ENCODE data around the gene FRMD1.

FRMD1 gene

GRCh38 chr6:168043193-168043847 lies 35.7 kb downstream of the FRMD1 start:
- no peak for DNase-seq (ENCODE audit: low read depth in 3 of 3)

- DNase-seq (ENCODE audit: low read depth in 3 of 3): no peak
Measured at GRCh38 chr6:168042426-168043192, 36.4 kb downstream of the FRMD1 start.

GRCh38 chr6:168041928-168042327 lies 37.1 kb downstream of the FRMD1 start:
- no peak for DNase-seq (ENCODE audit: low read depth in 3 of 3)

- no peak for DNase-seq (ENCODE audit: low read depth in 3 of 3)
Measured at GRCh38 chr6:168040856-168041496, 38.0 kb downstream of the FRMD1 start.

- DNase-seq (ENCODE audit: low read depth in 3 of 3): no peak
Measured at GRCh38 chr6:168039849-168040248, 39.2 kb downstream of the FRMD1 start.

GRCh38 chr6:168039301-168039700 lies 39.7 kb downstream of the FRMD1 start:
- no peak for DNase-seq (ENCODE audit: low read depth in 3 of 3)

GRCh38 chr6:168038576-168039140 lies 40.4 kb downstream of the FRMD1 start:
- DNase-seq (ENCODE audit: low read depth in 3 of 3): no peak

- no peak for DNase-seq (ENCODE audit: low read depth in 3 of 3)
Measured at GRCh38 chr6:168037856-168038255, 41.2 kb downstream of the FRMD1 start.

GRCh38 chr6:168037242-168037641 lies 41.8 kb downstream of the FRMD1 start:
- no peak for DNase-seq (ENCODE audit: low read depth in 3 of 3)

GRCh38 chr6:168035661-168036545 lies 43.1 kb downstream of the FRMD1 start:
- DNase-seq (ENCODE audit: low read depth in 3 of 3): no peak

- no peak for DNase-seq (ENCODE audit: low read depth in 3 of 3)
Measured at GRCh38 chr6:168035098-168035660, 43.8 kb downstream of the FRMD1 start.

- no peak for DNase-seq (ENCODE audit: low read depth in 3 of 3)
Measured at GRCh38 chr6:168034537-168034936, 44.5 kb downstream of the FRMD1 start.

GRCh38 chr6:168033791-168034190 lies 45.2 kb downstream of the FRMD1 start:
- DNase-seq (ENCODE audit: low read depth in 3 of 3): no peak

GRCh38 chr6:168032005-168032760 lies 46.8 kb downstream of the FRMD1 start:
- no peak for DNase-seq (ENCODE audit: low read depth in 3 of 3)

- DNase-seq (ENCODE audit: low read depth in 3 of 3): no peak
Measured at GRCh38 chr6:168031411-168031971, 47.5 kb downstream of the FRMD1 start.

GRCh38 chr6:168030908-168031307 lies 48.1 kb downstream of the FRMD1 start:
- DNase-seq (ENCODE audit: low read depth in 3 of 3): no peak

- no peak for DNase-seq (ENCODE audit: low read depth in 3 of 3)
Measured at GRCh38 chr6:168030218-168030746, 48.7 kb downstream of the FRMD1 start.

GRCh38 chr6:168029459-168030217 lies 49.4 kb downstream of the FRMD1 start:
- no peak for DNase-seq (ENCODE audit: low read depth in 3 of 3)

GRCh38 chr6:168028181-168028580 lies 50.8 kb downstream of the FRMD1 start:
- no peak for DNase-seq (ENCODE audit: low read depth in 3 of 3)

Measured in stimulated activated CD4-positive, alpha-beta T cell treated with anti-CD3 and anti-CD28 coated beads, TNF-alpha, amount 100 ng/mL, for 24 hours (primary cell).